Endothelial cell of umbilical vein (primary cell): ENCODE measurements around the gene SDHAF2. TPM values are rescaled to one million over a fixed set of nuclear protein-coding genes. Genes with fewer than 3 reads are reported as not detected.

ENCODE experiments used
- BruUV-seq: library from RNA; stranded (reverse); fragments of 400-500 nt; replicated peaks from 2 replicates; lab custom pipeline; 2021; lab: Mats Ljungman, UMichigan
- CTCF ChIA-PET: fragments of 300-600, 350-600 bp; sonication (Branson Sonifier 250); formaldehyde crosslinking; loops from one replicate; lab custom pipeline; 2021; ENCODE audit warnings: antibody characterized with exemption, inconsistent platforms; lab: Charles Lee
- POLR2A ChIA-PET: fragments of 300-600, 350-600 bp; sonication (Branson Sonifier 250); formaldehyde crosslinking; loops from one replicate; lab custom pipeline; 2021; ENCODE audit warnings: antibody characterized with exemption, inconsistent platforms; lab: Charles Lee
- DNase-seq: peaks from one replicate; pipeline ENCODE4 v3.0.0-alpha.2; 2011; ENCODE audit warnings: low read depth, low spot score
- FAIRE-seq: peaks from 2 replicates; lab custom pipeline; 2011; peaks lifted over from hg19 to GRCh38; lab: Jason Lieb, UNC
- H2AFZ ChIP-seq: 2 replicates; pipeline ENCODE4 v1.6.0; 2012; ENCODE audit warnings: low read depth, low read length, control low read depth, inconsistent platforms
- H3K27ac ChIP-seq: 2 replicates; pipeline ENCODE4 v1.5.1; 2011; ENCODE audit warnings: low read depth, mild to moderate bottlenecking, control low read depth, low read length, moderate library complexity; ENCODE audit not compliant: insufficient read depth
- H3K27me3 ChIP-seq, 2 experiments: 2 replicates each; pipeline versions ENCODE4 v1.6.0 to v1.6.1; 2011; ENCODE audit warnings: low read length in 2 of 2, mixed read lengths in 1 of 2; ENCODE audit not compliant: control insufficient read depth in 2 of 2, insufficient read depth in 2 of 2
- H3K36me3 ChIP-seq, 2 experiments: 2 replicates in 1 of 2; 3 replicates in 1 of 2; pipeline ENCODE4 v1.5.1; 2011; ENCODE audit warnings: low read length in 2 of 2, mild to moderate bottlenecking in 1 of 2, moderate library complexity in 1 of 2; ENCODE audit not compliant: control insufficient read depth in 2 of 2, insufficient read depth in 2 of 2; ENCODE audit errors: extremely low read depth in 1 of 2
- H3K4me1 ChIP-seq: 3 replicates; pipeline ENCODE4 v1.5.1; 2011; ENCODE audit warnings: mild to moderate bottlenecking, low read length; ENCODE audit not compliant: control insufficient read depth, insufficient read depth; ENCODE audit errors: extremely low read depth
- H3K4me2 ChIP-seq: 2 replicates; pipeline ENCODE4 v1.6.1; 2011; ENCODE audit warnings: low read length, control low read depth, mixed read lengths; ENCODE audit not compliant: insufficient read depth
- H3K4me3 ChIP-seq, 3 experiments: fragments of 200-600 bp in 1 of 3; sonication (generic), shearing (Covaris generic) in 1 of 3; replicated peaks in 1 of 3; 2 replicates each; pipeline ENCODE4 v1.5.1; 2011 to 2016; ENCODE audit warnings: control low read depth in 3 of 3, low read length in 3 of 3, mild to moderate bottlenecking in 2 of 3, inconsistent platforms in 1 of 3, low read depth in 1 of 3, moderate library complexity in 1 of 3; ENCODE audit not compliant: insufficient read depth in 1 of 3
- H3K79me2 ChIP-seq: 2 replicates; pipeline ENCODE4 v1.6.0; 2012; ENCODE audit warnings: low read length, inconsistent platforms; ENCODE audit not compliant: control insufficient read depth, insufficient read depth
- H3K9ac ChIP-seq: replicated peaks from 2 replicates; pipeline ENCODE3; 2011; ENCODE audit warnings: low read length, control low read depth; ENCODE audit not compliant: insufficient read depth; ENCODE audit errors: extremely low read depth
- H3K9me1 ChIP-seq: replicated peaks from 3 replicates; pipeline ENCODE4 v1.6.0; 2011; ENCODE audit warnings: mild to moderate bottlenecking, low read length; ENCODE audit not compliant: control insufficient read depth, insufficient read depth; ENCODE audit errors: extremely low read depth
- H3K9me3 ChIP-seq: replicated peaks from 2 replicates; pipeline ENCODE4 v1.5.1; 2012; ENCODE audit warnings: low read length, inconsistent platforms; ENCODE audit not compliant: control insufficient read depth, insufficient read depth
- H4K20me1 ChIP-seq: replicated peaks from 2 replicates; pipeline ENCODE3; 2011; ENCODE audit warnings: mild to moderate bottlenecking, low read length; ENCODE audit not compliant: control insufficient read depth, insufficient read depth; ENCODE audit errors: extremely low read depth
- EZH2 ChIP-seq: IDR thresholded peaks from 2 replicates; pipeline ENCODE4 v1.6.1; 2012; ENCODE audit warnings: borderline replicate concordance, low read depth, mild to moderate bottlenecking, moderate library complexity, low read length, inconsistent platforms; ENCODE audit not compliant: severe bottlenecking
- FOS ChIP-seq: IDR thresholded peaks from 2 replicates; pipeline ENCODE4 v1.6.1; 2011; ENCODE audit warnings: mild to moderate bottlenecking, low read length, moderate library complexity, borderline replicate concordance; ENCODE audit not compliant: insufficient read depth
- GATA2 ChIP-seq: IDR thresholded peaks from 2 replicates; pipeline ENCODE4 v1.7.0; 2011; ENCODE audit warnings: low read depth, mild to moderate bottlenecking, moderate library complexity, mixed read lengths, low read length; ENCODE audit not compliant: insufficient read length, insufficient read depth
- JUN ChIP-seq: IDR thresholded peaks from 2 replicates; pipeline ENCODE4 v1.6.1; 2011; ENCODE audit warnings: borderline replicate concordance, low read depth; ENCODE audit not compliant: insufficient read length, insufficient read depth
- MYC ChIP-seq: IDR thresholded peaks from one replicate; pipeline ENCODE4 v1.6.1; 2011; ENCODE audit warnings: mild to moderate bottlenecking, low read depth, low read length
- POLR2A ChIP-seq: IDR thresholded peaks from 2 replicates; pipeline ENCODE4 v1.6.1; 2012; ENCODE audit warnings: low read depth, mild to moderate bottlenecking, control low read depth, low read length
- POLR2AphosphoS5 ChIP-seq: IDR thresholded peaks from 2 replicates; pipeline ENCODE4 v1.6.1; 2012; ENCODE audit warnings: low read depth, mild to moderate bottlenecking, control low read depth, low read length, moderate library complexity; ENCODE audit not compliant: insufficient read depth
- dilution Hi-C: fragments of 300-500 bp; cut with MboI; formaldehyde crosslinking; loops from one replicate; pipeline ENCODE4 v1.15.0; 2019; ENCODE audit warnings: low sequenced_read_pairs; ENCODE audit not compliant: extremely low pct_ligation_motif_present
- intact Hi-C: fragments of 100-400 bp; cut with micrococcal nuclease; formaldehyde crosslinking; loops from one replicate; pipeline ENCODE4 v1.10.0; 2022
- polyA plus RNA-seq, 4 experiments: library from polyadenylated mRNA; depleted of rRNA in 3 of 4; stranded (reverse) in 3 of 4; unstranded in 1 of 4; fragments of >200 nt; gene quantifications; 2 replicates each; pipeline versions ENCODE4 v1.2.1 to v1.2.3, GENCODE V29; 2011 to 2012; ENCODE audit warnings: missing spikeins in 1 of 4
- total RNA-seq: library from RNA; stranded (reverse); gene quantifications from 2 replicates; pipeline ENCODE4 v1.2.3, GENCODE V29; 2021
- TF ChIP-seq, protein P1 (sequence below): IDR thresholded peaks from 2 replicates; pipeline ENCODE4 v1.6.1; 2011; ENCODE audit not compliant: insufficient read depth, insufficient read length
- TF ChIP-seq, protein P2 (sequence below), 2 donors: IDR thresholded peaks; 1 replicate in 1 of 2; 2 replicates in 1 of 2; pipeline ENCODE4 v1.5.1; 2011; ENCODE audit warnings: low read length in 2 of 2, mild to moderate bottlenecking in 2 of 2, moderate library complexity in 2 of 2, control low read depth in 1 of 2, inconsistent platforms in 1 of 2, low read depth in 1 of 2; ENCODE audit not compliant: insufficient read depth in 1 of 2; ENCODE audit errors: extremely low read depth in 1 of 2

Gene SDHAF2
- total and polyA plus RNA-seq, 2 donors (not counting 3 experiments of a cell fraction or from before 2014, with no cell fraction given), result 44.5 to 128 TPM

DNA sequence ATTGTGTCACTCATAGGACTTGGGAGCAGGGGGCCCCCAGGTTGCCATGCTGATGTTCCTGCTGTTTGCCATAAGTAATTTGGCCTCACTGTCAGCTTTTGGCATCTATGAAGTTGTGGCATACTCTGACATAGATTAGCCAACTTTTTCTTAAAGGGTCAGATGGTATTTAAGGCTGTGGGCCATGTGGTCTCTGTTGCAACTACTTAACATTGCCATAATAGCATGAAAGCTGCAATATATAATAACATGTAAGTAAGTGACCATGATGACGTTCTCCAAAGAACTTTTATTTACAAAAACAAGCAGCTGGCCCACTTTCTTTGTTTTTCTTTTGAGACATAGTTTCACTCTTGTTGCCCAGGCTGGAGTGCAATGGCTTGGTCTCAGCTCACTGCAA, 39.8 kb upstream of the SDHAF2 start:
- H3K9ac ChIP-seq, result no peak overlapping the region
- H2AFZ ChIP-seq, result no peak overlapping the region
- H4K20me1 ChIP-seq, result no peaks in the 10 kb centered on the region
- H3K36me3 ChIP-seq, result peaks cover 0 to 3% of the 10 kb centered on the region in 2 experiments
- no peak for FAIRE-seq
- no peak overlapping the region for H3K27ac ChIP-seq
- dilution Hi-C loops, result no loop called here
- H3K9me1 ChIP-seq, result no peaks in the 10 kb centered on the region
- no peak overlapping the region for H3K4me3 ChIP-seq
- POLR2A ChIA-PET, result no interaction called here
- no peak overlapping the region for H3K4me2 ChIP-seq
- H3K27me3 ChIP-seq, result no peaks in the 10 kb centered on the region
- no peak for DNase-seq
- intact Hi-C loops, result no loop called here
- TF ChIP-seq GATA2, result no peak
- no peak for TF ChIP-seq FOS
- TF ChIP-seq, protein P1, sequence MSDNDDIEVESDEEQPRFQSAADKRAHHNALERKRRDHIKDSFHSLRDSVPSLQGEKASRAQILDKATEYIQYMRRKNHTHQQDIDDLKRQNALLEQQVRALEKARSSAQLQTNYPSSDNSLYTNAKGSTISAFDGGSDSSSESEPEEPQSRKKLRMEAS, result no peak
- no peak for TF ChIP-seq MYC
- TF ChIP-seq, protein P2, sequence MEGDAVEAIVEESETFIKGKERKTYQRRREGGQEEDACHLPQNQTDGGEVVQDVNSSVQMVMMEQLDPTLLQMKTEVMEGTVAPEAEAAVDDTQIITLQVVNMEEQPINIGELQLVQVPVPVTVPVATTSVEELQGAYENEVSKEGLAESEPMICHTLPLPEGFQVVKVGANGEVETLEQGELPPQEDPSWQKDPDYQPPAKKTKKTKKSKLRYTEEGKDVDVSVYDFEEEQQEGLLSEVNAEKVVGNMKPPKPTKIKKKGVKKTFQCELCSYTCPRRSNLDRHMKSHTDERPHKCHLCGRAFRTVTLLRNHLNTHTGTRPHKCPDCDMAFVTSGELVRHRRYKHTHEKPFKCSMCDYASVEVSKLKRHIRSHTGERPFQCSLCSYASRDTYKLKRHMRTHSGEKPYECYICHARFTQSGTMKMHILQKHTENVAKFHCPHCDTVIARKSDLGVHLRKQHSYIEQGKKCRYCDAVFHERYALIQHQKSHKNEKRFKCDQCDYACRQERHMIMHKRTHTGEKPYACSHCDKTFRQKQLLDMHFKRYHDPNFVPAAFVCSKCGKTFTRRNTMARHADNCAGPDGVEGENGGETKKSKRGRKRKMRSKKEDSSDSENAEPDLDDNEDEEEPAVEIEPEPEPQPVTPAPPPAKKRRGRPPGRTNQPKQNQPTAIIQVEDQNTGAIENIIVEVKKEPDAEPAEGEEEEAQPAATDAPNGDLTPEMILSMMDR (IDR thresholded peaks at IDR 0.05; ENCODE audit: extremely low read depth in 1 of 2, insufficient read depth in 1 of 2, low read depth in 1 of 2, low read length in 2 of 2), result no peak
- no peak for TF ChIP-seq POLR2A
- TF ChIP-seq EZH2, result no peak
- no peak for TF ChIP-seq JUN
- no peak for TF ChIP-seq POLR2AphosphoS5
- CTCF ChIA-PET, result interaction anchor here (3.9 kb wide), 1 partner anchor 54 kb away, joined by 24 read pairs; no protein-coding TSS in a partner anchor
- peaks cover 11% of the 10 kb centered on the region for H3K4me1 ChIP-seq
- BruUV-seq, result no TSS peak
- H3K9me3 ChIP-seq, result no peaks in the 10 kb centered on the region
- no peaks in the 10 kb centered on the region for H3K79me2 ChIP-seq
